Stimulated activated CD4-positive, alpha-beta T cell treated with anti-CD3 and anti-CD28 coated beads, Interleukin-12 subunit alpha, Interleukin-12 subunit beta, amount 100 ng/mL, for 4 hours (primary cell): Measurements from ENCODE around the gene SUPT3H.
"Not testable (repeated sequence)": the region's sequence is repeated elsewhere in the genome, so short reads cannot be mapped to it uniquely, and the experiment has no call there.

ENCODE experiments used
- DNase-seq: peaks from one replicate; pipeline ENCODE4 v3.0.0-alpha.2; 2020

The SUPT3H gene

GRCh38 chr6:44935693-44936300, 441.9 kb downstream of the SUPT3H start:
- no peak for DNase-seq

DNA sequence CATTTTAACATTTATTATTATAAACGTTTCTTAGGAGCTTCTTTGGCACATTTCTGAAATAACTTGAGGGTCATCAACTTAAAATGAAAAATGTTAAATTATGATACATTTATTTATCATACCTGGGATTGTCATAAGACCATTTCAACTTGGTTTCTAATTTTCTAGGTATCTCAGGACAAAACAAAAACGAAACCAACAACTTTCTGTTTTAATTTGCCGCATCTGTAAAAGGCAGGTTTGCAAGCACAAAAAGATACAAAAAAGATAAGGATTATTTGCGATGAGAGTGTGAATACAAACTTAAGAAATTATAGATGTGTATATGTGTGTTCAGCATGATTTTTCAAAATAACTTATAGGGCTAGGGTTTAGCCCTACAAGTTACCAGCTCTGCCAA, 444.6 kb downstream of the SUPT3H start:
- DNase-seq = no peak

DNA sequence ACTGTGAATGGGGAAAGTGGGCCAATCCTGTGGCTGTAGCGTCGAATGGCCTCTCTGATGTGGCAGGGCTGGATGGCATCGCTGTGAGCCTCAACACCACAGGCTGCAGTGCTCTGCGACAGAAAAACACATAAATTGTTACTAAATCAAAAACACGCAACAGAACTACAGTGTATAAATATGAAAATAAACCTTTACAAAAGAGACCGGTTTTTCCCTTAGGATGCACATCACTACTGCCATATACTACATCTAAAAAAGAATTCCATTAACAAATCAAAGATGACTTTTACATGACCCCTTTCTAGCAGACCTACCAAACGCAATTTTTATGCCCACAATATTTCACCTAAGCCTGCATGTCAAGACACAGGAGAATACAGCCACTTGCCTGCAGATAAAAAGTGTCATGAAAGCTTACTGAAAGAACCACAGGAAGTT, 445.1 kb downstream of the SUPT3H start:
- peak; percentile 11 for DNase-seq

DNA sequence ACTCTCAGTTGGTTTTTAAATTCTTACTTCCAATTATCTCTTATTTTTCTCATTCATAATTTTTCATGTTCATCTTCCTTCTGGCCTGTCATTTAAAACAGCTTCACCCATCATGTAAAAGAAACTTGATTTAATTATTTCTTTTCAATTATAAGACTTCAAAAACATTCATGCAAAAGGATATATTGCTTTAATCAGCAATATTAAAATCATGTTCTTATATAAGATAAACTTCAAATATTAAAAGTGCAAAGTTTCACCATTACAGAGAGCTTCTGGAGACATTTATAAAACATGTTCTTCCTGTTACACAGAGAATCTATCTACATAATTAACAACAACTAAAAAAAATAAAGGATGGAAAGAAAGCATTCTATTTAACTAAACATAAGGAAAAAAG, 446.3 kb downstream of the SUPT3H start:
- no peak for DNase-seq

DNA sequence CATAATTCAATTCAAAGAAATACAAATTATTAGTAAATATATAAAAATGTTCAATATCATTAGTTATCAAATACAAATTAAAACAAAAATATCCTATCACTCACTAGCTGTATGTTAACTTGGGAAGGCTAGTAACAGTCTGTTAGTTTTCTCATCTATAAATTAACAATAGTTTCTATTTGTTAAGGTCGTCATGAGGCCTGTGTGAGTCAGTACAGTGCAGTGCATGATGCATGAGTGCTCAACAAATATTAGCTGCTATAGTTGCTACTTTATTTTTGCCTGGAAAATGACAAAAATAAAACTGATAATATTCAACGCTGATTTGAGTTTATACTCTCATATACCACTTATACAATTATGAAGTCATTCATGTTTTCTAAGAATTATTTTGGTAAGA, 451.2 kb downstream of the SUPT3H start:
- DNase-seq = no peak

DNA sequence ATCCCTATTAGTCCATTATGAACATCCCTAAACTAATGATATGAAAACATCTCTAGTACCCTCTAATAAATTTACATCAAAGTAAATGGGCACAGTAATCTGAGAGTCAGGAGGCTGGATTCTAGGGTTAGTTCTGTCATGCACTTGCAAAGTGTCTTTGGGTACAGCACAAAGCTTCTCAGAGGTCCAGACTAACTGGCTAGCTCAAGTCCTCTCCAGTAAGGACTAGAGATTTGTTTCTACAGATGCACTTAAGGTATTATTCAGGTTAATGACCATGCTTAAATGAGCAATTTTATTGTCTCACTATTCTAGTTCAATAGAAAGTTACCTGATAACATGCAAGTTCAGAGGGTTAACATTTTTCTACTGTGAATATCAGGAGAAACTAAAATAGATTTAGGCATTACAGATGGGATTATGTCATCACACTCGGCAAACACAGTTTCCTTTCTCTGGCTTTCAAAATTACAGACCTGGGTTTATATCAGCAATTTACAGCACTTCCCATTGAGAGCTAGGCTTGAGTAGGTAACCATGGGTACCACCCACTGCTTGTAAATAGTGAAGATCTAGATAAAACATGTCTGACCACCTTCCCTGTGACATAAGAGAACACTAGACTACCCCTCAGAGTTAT, 452.5 kb downstream of the SUPT3H start:
- DNase-seq = no peak

GRCh38 chr6:44923444-44923843, 454.3 kb downstream of the SUPT3H start:
- no peak for DNase-seq

- DNase-seq = no peak
Observed at GRCh38 chr6:44921798-44922197, 455.9 kb downstream of the SUPT3H start.

- no peak for DNase-seq
Observed at GRCh38 chr6:44920952-44921491, 456.7 kb downstream of the SUPT3H start.

DNA sequence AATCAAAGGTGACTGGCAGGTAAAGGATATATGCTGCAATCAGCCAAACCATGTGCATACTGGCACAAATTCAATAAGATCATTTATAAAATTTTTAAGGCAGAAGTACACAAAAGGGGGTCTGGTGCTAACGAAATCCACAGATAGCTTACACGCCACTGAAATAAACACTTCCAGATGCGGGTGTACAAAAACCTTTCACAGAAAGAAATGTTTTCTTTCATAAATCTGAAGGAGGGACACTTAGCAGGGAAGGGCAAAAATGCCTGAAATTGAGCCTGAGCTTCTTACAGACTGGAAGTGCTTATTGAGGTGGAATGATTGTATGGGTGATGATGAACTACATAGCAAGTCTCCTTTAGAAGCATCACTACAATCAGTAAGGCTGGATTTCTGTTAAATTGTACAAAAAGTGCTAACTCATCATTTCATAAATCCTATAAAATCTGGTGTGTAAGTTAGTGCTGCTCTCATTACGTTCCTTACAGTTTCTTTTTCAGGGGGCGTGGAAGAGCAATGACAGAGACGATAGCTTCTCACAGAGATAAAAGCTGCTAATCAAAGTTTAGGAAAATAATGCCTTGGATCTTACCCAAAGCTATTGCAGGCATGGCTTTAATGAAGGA, 458.9 kb downstream of the SUPT3H start:
- DNase-seq = no peak

GRCh38 chr6:44917430-44917829, 460.3 kb downstream of the SUPT3H start:
- no peak for DNase-seq

GRCh38 chr6:44915111-44915510, 462.6 kb downstream of the SUPT3H start:
- no peak for DNase-seq

DNA sequence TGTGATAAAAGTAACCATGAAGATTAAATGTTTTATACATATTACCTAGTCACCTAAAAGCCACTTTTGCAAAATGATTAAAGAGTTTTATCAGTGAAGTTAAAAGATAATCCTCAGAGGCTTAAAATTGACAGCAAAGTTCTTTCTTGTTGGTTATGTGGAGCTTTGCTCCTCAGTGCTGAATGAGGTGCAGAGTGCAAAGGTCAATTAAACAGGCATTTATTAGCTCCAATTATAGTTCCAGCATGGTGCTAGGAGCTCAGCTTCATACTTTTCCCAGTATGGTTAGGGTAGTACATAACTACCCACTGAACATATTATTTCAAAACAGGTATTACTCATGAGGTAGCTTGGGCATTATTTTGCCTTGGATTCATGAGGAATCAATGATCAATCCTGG, 463.6 kb downstream of the SUPT3H start:
- no peak for DNase-seq

- DNase-seq = no peak
Observed at GRCh38 chr6:44906761-44907160, 471.0 kb downstream of the SUPT3H start.

GRCh38 chr6:44900358-44900757, 477.4 kb downstream of the SUPT3H start:
- DNase-seq = not testable (repeated sequence)

GRCh38 chr6:44898296-44898930, 479.3 kb downstream of the SUPT3H start:
- DNase-seq = no peak

GRCh38 chr6:44897316-44897715, 480.4 kb downstream of the SUPT3H start:
- no peak for DNase-seq

DNA sequence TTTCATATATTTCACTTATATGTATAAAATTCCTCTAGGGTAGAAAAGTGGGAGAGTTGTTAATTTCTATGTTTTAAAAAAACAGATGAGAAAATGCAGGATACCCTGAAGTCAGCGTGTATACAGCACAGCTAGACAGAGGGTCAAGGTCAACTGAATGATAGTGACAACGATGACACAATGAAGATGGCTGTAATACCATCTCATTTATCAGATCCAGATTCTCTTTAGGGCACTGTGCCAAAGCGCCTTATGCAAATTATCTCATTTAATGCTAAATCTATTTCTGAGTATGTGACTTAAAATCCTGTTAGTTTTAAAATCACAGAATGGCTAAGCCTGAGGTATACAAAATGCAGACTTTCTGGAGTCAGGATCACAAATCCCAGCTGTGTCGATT, 481.0 kb downstream of the SUPT3H start:
- DNase-seq = no peak

- DNase-seq = no peak
Observed at GRCh38 chr6:44892579-44892978, 485.2 kb downstream of the SUPT3H start.

DNA sequence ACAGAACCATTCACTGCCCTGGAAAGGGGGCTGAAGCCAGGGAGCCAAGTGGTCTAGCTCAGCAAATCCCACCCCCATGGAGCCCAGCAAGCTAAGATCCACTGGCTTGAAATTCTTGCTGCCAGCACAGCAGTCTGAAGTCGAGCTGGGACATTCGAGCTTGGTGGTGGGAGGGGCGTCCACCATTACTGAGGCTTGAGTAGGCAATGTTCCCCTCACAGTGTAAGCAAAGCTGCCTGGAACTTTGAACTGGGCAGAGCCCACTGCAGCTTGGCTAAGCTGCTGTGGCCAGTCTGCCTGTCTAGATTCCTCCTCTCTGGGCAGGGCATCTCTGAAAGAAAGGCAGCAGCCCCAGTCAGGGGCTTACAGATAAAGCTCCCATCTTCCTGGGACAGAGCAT, 498.7 kb downstream of the SUPT3H start:
- not testable (repeated sequence) for DNase-seq

DNA sequence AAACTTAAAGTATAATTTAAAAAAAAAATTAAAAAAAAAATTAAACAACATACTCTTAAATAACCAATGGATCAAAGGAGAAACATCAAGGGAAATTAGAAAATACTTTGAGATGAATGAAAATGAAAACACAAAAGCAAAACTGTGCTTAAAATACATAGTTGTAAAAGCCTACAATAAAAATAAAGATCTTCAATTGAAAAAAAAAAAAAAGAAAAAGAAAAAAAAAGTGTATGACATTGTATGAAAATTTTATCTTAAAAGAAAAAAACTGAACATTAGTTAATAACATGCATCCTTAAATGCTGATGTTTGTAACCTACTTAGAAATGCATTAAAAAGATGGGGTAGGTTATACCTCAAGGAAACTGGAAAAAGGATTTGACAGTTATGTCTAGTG, 501.1 kb downstream of the SUPT3H start:
- DNase-seq = not testable (repeated sequence)

DNA sequence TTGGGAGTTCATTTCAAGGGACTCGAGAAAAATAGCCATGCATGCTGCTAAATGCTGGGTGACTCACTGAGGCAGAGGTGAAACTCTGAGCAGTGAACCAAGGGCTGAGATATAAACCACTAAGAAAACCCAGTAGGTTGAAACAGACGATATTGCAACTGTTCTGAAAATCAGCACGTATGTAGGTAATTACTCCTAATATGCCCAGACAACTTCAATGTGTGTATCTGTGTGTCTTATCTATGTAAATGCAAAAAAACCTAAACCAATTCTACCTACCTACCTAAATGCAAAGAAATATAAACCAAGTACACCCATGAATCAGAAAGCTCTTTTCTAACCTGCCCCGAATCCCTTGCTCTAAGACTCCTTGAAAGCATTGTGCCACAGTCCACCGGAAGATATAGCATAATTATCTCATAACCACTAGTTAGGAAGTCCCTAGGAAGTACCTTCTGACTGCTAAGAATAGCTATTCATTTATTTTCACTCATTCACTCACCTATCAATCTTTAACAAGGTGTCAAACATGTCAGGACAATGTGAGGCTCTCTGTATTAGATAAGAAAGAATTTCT, 508.3 kb downstream of the SUPT3H start:
- no peak for DNase-seq

DNA sequence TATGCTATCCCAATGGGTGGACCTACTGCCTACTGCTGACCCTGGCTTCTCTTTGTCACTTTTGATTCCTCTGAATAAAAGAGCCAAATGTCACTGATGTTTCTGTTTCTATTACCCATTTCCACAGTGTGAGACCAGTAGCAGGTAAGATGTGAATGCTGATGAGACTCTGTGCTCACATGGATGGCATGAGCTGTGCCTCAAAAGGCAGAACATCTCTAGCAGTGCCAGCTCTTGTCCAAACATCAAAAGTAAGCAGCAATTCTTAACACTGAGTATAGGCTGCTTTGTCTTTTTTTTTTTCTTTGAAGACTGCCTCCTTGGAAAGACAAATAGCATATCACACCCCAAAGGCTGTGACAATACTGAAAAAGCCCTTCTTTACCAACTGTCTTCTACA, 508.8 kb downstream of the SUPT3H start:
- DNase-seq = no peak

DNA sequence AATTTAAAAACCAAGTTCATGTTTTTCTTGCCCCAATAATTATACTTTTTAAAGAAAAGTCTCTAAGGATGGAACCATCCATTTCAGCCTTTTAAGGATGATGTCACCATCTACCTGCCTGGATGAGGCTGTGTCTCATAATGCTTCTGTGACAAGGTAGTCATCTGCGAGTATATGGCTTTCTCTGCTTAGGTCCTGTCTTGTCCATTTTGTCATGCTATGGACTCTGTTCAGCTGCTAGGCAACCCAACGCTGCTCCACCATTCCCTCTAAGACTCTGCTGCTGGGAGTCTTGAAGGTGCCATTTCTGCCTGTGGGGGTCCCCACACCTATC, 509.4 kb downstream of the SUPT3H start:
- DNase-seq = no peak
